Naive thymus-derived CD4-positive, alpha-beta T cell (primary cell): ENCODE measurements around the gene REL. TPM values are rescaled to one million over a fixed set of nuclear protein-coding genes. Genes with fewer than 3 reads are reported as not detected.

Source experiments
- ATAC-seq: fragments of 150-1000 bp; cut with Tn5 transposase; 2 replicates; pipeline ENCODE4 v1.10.0; 2021; ENCODE audit warnings: mild to moderate bottlenecking, moderate library complexity
- CTCF ChIA-PET: fragments of 350-600 bp; sonication (Branson Sonifier 250); formaldehyde crosslinking; loops from one replicate; lab custom pipeline; 2021; ENCODE audit warnings: antibody characterized with exemption; lab: Charles Lee
- POLR2A ChIA-PET: fragments of 350-600 bp; sonication (Branson Sonifier 250); formaldehyde crosslinking; loops from one replicate; lab custom pipeline; 2021; ENCODE audit warnings: antibody characterized with exemption, inconsistent platforms; lab: Charles Lee
- DNase-seq, 9 donors: peaks; one replicate each; pipeline versions ENCODE4 v3.0.0 to v3.0.0-alpha.2; 2020 to 2022; ENCODE audit warnings: mixed read lengths in 1 of 9
- H3K27ac ChIP-seq: one replicate; pipeline ENCODE4 v1.7.0; 2013; ENCODE audit warnings: mild to moderate bottlenecking, low read depth, low read length, moderate library complexity
- H3K27me3 ChIP-seq, 2 donors: one replicate each; pipeline ENCODE4 v1.7.0; 2013; ENCODE audit warnings: low read length in 2 of 2, mild to moderate bottlenecking in 2 of 2, moderate library complexity in 2 of 2; ENCODE audit not compliant: control insufficient read depth in 2 of 2, insufficient read depth in 2 of 2
- H3K36me3 ChIP-seq, 3 experiments: 1 replicate in 2 of 3; 2 replicates in 1 of 3; pipeline ENCODE4 v1.7.0; 2013; ENCODE audit warnings: low read length in 3 of 3, mild to moderate bottlenecking in 3 of 3, moderate library complexity in 1 of 3; ENCODE audit not compliant: insufficient read depth in 3 of 3, control insufficient read depth in 2 of 3
- H3K4me1 ChIP-seq, 2 donors: one replicate each; pipeline ENCODE4 v1.7.0; 2013; ENCODE audit warnings: low read length in 2 of 2, mild to moderate bottlenecking in 2 of 2, moderate library complexity in 1 of 2; ENCODE audit not compliant: control insufficient read depth in 2 of 2, insufficient read depth in 2 of 2
- H3K4me3 ChIP-seq: 2 replicates; pipeline ENCODE4 v1.7.0; 2013; ENCODE audit warnings: mild to moderate bottlenecking, low read length
- H3K9me3 ChIP-seq, 3 experiments: 1 replicate in 2 of 3; 2 replicates in 1 of 3; pipeline ENCODE4 v1.7.0; 2013; ENCODE audit warnings: low read length in 3 of 3; ENCODE audit not compliant: control insufficient read depth in 2 of 3
- H3K27ac Mint-ChIP-seq, 9 donors: one replicate each; pipeline ENCODE4 v1.8.0; 2020 to 2022; ENCODE audit warnings: mixed read lengths in 9 of 9, mild to moderate bottlenecking in 8 of 9, moderate library complexity in 5 of 9, inconsistent platforms in 2 of 9
- H3K27me3 Mint-ChIP-seq, 5 donors: one replicate each; pipeline ENCODE4 v1.8.0; 2021 to 2022; ENCODE audit warnings: mixed read lengths in 5 of 5, mild to moderate bottlenecking in 1 of 5
- H3K36me3 Mint-ChIP-seq, 5 donors: one replicate each; pipeline ENCODE4 v1.8.0; 2020 to 2022; ENCODE audit warnings: mixed read lengths in 5 of 5, mild to moderate bottlenecking in 3 of 5, inconsistent platforms in 1 of 5
- H3K4me1 Mint-ChIP-seq, 7 donors: one replicate each; pipeline ENCODE4 v1.8.0; 2020 to 2022; ENCODE audit warnings: mixed read lengths in 7 of 7, mild to moderate bottlenecking in 3 of 7, inconsistent platforms in 1 of 7
- H3K4me3 Mint-ChIP-seq, 10 donors: one replicate each; pipeline ENCODE4 v1.8.0; 2020 to 2022; ENCODE audit warnings: mild to moderate bottlenecking in 10 of 10, mixed read lengths in 10 of 10, moderate library complexity in 6 of 10, inconsistent platforms in 2 of 10
- H3K9me3 Mint-ChIP-seq, 11 donors: one replicate each; pipeline ENCODE4 v1.8.0; 2020 to 2022; ENCODE audit warnings: mixed read lengths in 11 of 11, mild to moderate bottlenecking in 4 of 11, inconsistent platforms in 1 of 11, moderate library complexity in 1 of 11
- intact Hi-C, 2 donors: fragments of 100-400 bp; cut with micrococcal nuclease; formaldehyde crosslinking; loops; one replicate each; pipeline ENCODE4 v1.15.1; 2023
- polyA plus RNA-seq, 2 donors: library from polyadenylated mRNA; unstranded; fragments of 300-500 nt; fragmentation: Illumina TruSeq; gene quantifications; one replicate each; pipeline ENCODE4 v1.2.3, GENCODE V29; 2021
- total RNA-seq, 6 experiments: library from RNA in 5 of 6; stranded (reverse) in 5 of 6; gene quantifications; 1 replicate in 5 of 6; 2 replicates in 1 of 6; pipeline ENCODE4 v1.2.3 and lab custom pipeline; 2021 to 2026

REL gene
- total and polyA plus RNA-seq, 7 experiments from 2014 or later: 10.9 to 78.8 (median 21.8) TPM

DNA sequence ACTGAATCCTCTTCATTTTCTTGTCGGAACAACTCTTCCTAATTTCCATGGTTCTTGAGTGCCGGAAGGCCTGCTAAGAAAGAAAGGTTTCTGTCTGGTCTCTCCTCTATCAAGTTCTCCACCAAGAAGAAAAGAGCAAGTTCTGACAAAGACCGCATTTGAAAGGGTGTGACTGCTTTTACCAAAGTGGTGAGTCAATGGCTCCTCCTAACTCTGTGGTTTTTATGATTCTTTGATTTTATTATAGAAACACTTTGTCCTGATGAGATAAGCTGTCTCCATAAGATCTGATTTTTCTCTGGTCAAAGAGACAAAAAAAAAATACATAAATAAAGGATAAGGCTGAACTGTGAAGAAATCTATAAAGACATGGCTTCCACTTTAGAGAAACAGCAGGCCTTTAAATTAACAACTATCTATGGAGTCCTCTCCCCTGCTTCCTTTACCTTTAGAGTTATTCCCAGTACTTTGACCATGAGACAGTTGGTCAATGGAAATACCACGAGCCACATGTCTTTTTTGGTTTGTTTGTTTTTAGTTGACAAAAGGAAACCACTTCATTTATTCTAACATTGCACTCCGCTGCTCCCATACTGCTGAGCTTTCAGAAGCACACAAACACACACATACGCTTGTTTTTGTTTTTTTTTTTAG is 67.7 kb downstream of the REL start:
- peaks cover 0 to 5% (median 0%) of the 10 kb centered on the region in 3 experiments for H3K36me3 ChIP-seq
- no peak for DNase-seq
- no peak for ATAC-seq
- H3K4me1 ChIP-seq: peaks cover 0 to 8% of the 10 kb centered on the region in 2 donors
- H3K27ac Mint-ChIP-seq: no peak overlapping the region
- H3K4me1 Mint-ChIP-seq: peaks cover 0 to 10% (median 5%) of the 10 kb centered on the region in 7 donors
- ChIA-PET CTCF (no interaction called here), POLR2A (no interaction called here)
- H3K36me3 Mint-ChIP-seq: peaks cover 15 to 53% (median 25%) of the 10 kb centered on the region in 5 donors
- no peak overlapping the region for H3K4me3 Mint-ChIP-seq
- intact Hi-C loops: no loop called here
- peaks cover 0 to 3% (median 0%) of the 10 kb centered on the region in 11 donors for H3K9me3 Mint-ChIP-seq
- H3K9me3 ChIP-seq: no peaks in the 10 kb centered on the region
- H3K27me3 ChIP-seq: no peaks in the 10 kb centered on the region
- H3K27me3 Mint-ChIP-seq: no peaks in the 10 kb centered on the region
- H3K27ac ChIP-seq: no peak overlapping the region
- H3K4me3 ChIP-seq: no peak overlapping the region

DNA sequence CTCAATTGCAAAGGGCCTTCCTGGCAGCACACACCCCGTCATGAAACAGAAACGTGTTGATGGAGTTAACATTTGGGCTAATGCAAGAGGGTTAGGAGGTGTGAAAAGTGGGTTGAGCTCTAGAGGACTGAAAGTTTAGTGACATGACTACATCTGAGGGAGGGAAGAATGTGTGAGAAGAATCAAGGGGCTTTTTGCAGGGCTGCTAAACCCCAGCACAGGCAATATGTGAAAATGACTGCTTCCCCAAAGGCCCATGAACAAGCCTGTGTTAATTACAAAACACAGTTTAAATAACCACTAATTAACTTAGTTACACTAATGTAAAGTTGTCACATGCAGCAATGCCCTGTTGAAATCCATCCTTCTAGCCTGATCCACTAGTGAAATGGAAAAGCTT is 72.8 kb downstream of the REL start:
- Mint-ChIP-seq H3K36me3 (peaks cover 11 to 53% (median 25%) of the 10 kb centered on the region in 5 donors), H3K27me3 (no peaks in the 10 kb centered on the region), H3K4me1 (peaks cover 0 to 5% (median 3%) of the 10 kb centered on the region in 7 donors), H3K4me3 (no peak overlapping the region), H3K27ac (no peak overlapping the region), H3K9me3 (no peaks in the 10 kb centered on the region)
- no peaks in the 10 kb centered on the region for H3K9me3 ChIP-seq
- H3K4me3 ChIP-seq: no peak overlapping the region
- CTCF ChIA-PET: no interaction called here
- peaks cover 0 to 11% of the 10 kb centered on the region in 2 donors for H3K4me1 ChIP-seq
- no peaks in the 10 kb centered on the region for H3K27me3 ChIP-seq
- intact Hi-C loops: no loop called here
- peak; percentile 89 for ATAC-seq
- H3K36me3 ChIP-seq: peaks cover 0 to 5% (median 0%) of the 10 kb centered on the region in 3 experiments
- no peak for DNase-seq
- H3K27ac ChIP-seq: no peak overlapping the region
- POLR2A ChIA-PET: no interaction called here

DNA sequence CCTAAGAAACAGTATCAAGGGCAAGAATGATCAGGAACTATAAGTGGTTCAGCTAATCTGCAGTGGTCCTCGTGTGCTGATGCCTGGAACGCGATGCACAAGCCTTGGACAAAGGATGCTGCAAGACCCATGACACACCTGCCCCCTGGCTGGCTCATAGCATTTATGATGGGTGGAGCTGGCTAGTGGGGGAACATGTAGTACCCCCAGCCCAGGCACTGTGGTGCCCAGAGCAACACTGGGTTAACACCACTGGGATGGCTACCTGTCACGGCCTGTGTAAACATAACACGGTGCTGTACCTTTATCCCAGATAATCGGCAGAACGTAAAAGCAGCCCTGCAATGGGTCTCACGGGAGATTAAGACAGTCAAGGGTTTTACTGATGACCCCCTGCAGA is 75.8 kb downstream of the REL start:
- ChIA-PET CTCF (no interaction called here), POLR2A (no interaction called here)
- Histone ChIP-seq H3K36me3 (peaks cover 0 to 5% (median 0%) of the 10 kb centered on the region in 3 experiments), H3K9me3 (no peaks in the 10 kb centered on the region), H3K4me3 (no peak overlapping the region), H3K27me3 (no peaks in the 10 kb centered on the region), H3K4me1 (peaks cover 0 to 7% of the 10 kb centered on the region in 2 donors), H3K27ac (no peak overlapping the region)
- no peak for DNase-seq
- no peaks in the 10 kb centered on the region for H3K9me3 Mint-ChIP-seq
- no peak overlapping the region for H3K4me3 Mint-ChIP-seq
- no peaks in the 10 kb centered on the region for H3K4me1 Mint-ChIP-seq
- no peak overlapping the region for H3K27ac Mint-ChIP-seq
- peaks cover 11 to 44% (median 27%) of the 10 kb centered on the region in 5 donors for H3K36me3 Mint-ChIP-seq
- ATAC-seq: no peak
- no peaks in the 10 kb centered on the region for H3K27me3 Mint-ChIP-seq
- intact Hi-C loops: no loop called here

DNA sequence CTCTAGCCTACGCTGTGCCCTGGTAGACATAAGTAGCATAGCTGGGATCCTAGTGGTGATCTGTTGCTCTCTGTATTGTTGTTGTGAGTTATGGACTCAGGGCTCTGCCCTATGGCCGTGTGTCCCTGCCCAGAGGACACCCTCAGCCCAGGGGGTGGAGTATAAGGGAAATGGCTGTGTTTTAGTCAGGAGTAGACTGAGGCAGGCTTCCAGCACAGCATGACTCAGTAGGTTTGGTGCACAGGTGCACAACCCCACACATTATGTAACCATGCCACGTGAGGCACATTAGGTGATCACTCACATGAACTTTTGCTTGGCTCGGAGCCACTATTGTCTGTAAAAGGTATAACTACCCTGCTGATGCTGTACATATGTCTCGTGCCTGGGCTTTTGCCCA is 76.3 kb downstream of the REL start:
- H3K4me1 Mint-ChIP-seq: peaks cover 0 to 1% (median 0%) of the 10 kb centered on the region in 7 donors
- no peak for DNase-seq
- Histone ChIP-seq H3K27me3 (no peaks in the 10 kb centered on the region), H3K4me3 (no peak overlapping the region), H3K4me1 (peaks cover 0 to 7% of the 10 kb centered on the region in 2 donors), H3K9me3 (no peaks in the 10 kb centered on the region), H3K27ac (no peak overlapping the region), H3K36me3 (peaks cover 0 to 5% (median 0%) of the 10 kb centered on the region in 3 experiments)
- H3K27ac Mint-ChIP-seq: no peak overlapping the region
- no peak for ATAC-seq
- H3K9me3 Mint-ChIP-seq: no peaks in the 10 kb centered on the region
- intact Hi-C loops: no loop called here
- CTCF ChIA-PET: no interaction called here
- POLR2A ChIA-PET: no interaction called here
- no peak overlapping the region for H3K4me3 Mint-ChIP-seq
- no peaks in the 10 kb centered on the region for H3K27me3 Mint-ChIP-seq
- peaks cover 11 to 45% (median 29%) of the 10 kb centered on the region in 5 donors for H3K36me3 Mint-ChIP-seq

DNA sequence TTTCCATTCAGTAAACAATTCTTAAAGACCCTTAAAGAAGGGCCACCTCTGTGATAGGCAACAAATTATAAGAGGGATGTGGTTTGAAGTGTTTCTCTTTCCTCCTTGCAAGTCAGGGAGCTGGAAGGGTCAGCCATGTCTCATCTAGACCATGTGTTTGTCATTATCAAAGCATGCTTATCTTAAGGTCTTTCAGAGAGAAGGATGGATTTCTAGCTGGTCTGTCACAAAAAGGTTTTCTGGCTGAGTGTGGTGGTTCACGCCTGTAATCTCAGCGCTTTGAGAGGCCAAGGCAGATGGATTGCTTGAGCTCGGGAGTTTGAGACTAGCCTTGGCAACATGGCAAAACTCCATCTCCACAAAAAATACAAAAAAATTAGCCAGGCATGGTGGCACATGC is 77.0 kb downstream of the REL start:
- Mint-ChIP-seq H3K27me3 (no peaks in the 10 kb centered on the region), H3K4me1 (peaks cover 0 to 7% (median 0%) of the 10 kb centered on the region in 7 donors), H3K27ac (no peak overlapping the region), H3K36me3 (peaks cover 8 to 41% (median 31%) of the 10 kb centered on the region in 5 donors), H3K9me3 (no peaks in the 10 kb centered on the region), H3K4me3 (no peak overlapping the region)
- Histone ChIP-seq H3K36me3 (peaks cover 0 to 5% (median 0%) of the 10 kb centered on the region in 3 experiments), H3K9me3 (no peaks in the 10 kb centered on the region), H3K27ac (no peak overlapping the region), H3K27me3 (no peaks in the 10 kb centered on the region), H3K4me1 (peaks cover 0 to 7% of the 10 kb centered on the region in 2 donors), H3K4me3 (no peak overlapping the region)
- ChIA-PET POLR2A (no interaction called here), CTCF (no interaction called here)
- ATAC-seq: no peak
- no peak for DNase-seq
- intact Hi-C loops: no loop called here

DNA sequence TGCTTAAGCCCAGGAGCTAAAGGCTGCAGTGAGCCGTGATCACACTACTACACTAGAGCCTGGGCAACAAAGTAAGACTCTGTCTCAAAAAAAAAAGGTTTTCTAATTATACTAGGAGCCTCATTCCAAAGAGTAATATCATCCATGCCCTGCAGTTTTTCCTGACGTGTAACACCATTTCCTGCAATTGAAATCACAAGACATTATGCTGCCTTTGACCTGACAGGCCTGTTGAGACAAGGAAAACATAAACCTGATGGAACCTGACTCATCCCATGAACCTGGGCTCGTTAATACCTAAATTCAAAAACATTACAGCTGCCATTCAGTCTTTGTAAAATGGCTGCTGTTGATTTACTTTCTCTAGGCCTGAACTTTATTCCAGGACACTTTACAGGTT is 77.4 kb downstream of the REL start:
- H3K27me3 Mint-ChIP-seq: no peaks in the 10 kb centered on the region
- peaks cover 0 to 7% (median 3%) of the 10 kb centered on the region in 7 donors for H3K4me1 Mint-ChIP-seq
- Histone ChIP-seq H3K27me3 (no peaks in the 10 kb centered on the region), H3K4me1 (peaks cover 0 to 7% of the 10 kb centered on the region in 2 donors), H3K4me3 (no peak overlapping the region), H3K36me3 (peaks cover 0 to 3% (median 0%) of the 10 kb centered on the region in 3 experiments), H3K9me3 (no peaks in the 10 kb centered on the region), H3K27ac (no peak overlapping the region)
- CTCF ChIA-PET: interaction anchor here (0.8 kb wide), 1 partner anchor 1563 kb away, joined by 3 read pairs; no protein-coding TSS in a partner anchor
- no peak overlapping the region for H3K27ac Mint-ChIP-seq
- H3K9me3 Mint-ChIP-seq: no peaks in the 10 kb centered on the region
- ATAC-seq (no peak), DNase-seq (no peak)
- intact Hi-C loops: no loop called here
- H3K4me3 Mint-ChIP-seq: no peak overlapping the region
- POLR2A ChIA-PET: no interaction called here
- H3K36me3 Mint-ChIP-seq: peaks cover 3 to 37% (median 27%) of the 10 kb centered on the region in 5 donors

DNA sequence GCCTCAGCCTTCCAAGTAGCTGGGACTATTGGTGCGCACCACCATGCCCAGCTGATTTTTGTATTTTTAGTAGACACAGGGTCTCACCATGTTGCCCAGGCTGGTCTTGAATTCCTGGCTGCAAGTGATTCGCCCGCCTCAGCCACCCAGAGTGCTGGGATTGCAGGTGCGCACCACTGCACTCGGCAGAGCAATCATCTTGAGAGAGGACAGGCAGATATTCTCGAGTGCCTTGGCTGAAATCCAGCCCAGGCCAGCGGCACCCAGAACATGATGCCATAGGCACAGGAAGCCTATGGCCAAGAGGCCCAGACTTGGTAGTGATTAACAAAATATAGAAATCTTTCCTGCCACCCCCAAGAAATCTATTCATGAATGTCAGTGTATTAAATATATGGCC is 78.1 kb downstream of the REL start:
- CTCF ChIA-PET: interaction anchor here (0.8 kb wide), 1 partner anchor 1562 kb away, joined by 3 read pairs; no protein-coding TSS in a partner anchor
- no peak overlapping the region for H3K27ac ChIP-seq
- intact Hi-C loops: no loop called here
- no peaks in the 10 kb centered on the region for H3K27me3 ChIP-seq
- Mint-ChIP-seq H3K27me3 (no peaks in the 10 kb centered on the region), H3K4me3 (no peak overlapping the region), H3K27ac (no peak overlapping the region), H3K4me1 (peaks cover 0 to 13% (median 10%) of the 10 kb centered on the region in 7 donors), H3K36me3 (peaks cover 0 to 30% (median 20%) of the 10 kb centered on the region in 5 donors), H3K9me3 (peaks cover 0 to 4% (median 0%) of the 10 kb centered on the region in 11 donors)
- peaks cover 0 to 5% of the 10 kb centered on the region in 2 donors for H3K4me1 ChIP-seq
- ATAC-seq: no peak
- H3K36me3 ChIP-seq: no peaks in the 10 kb centered on the region
- POLR2A ChIA-PET: no interaction called here
- no peak overlapping the region for H3K4me3 ChIP-seq
- no peaks in the 10 kb centered on the region for H3K9me3 ChIP-seq
- no peak for DNase-seq
